AG09309 (cell line): ENCODE results near the gene IQCM.
A peak's percentile ranks its signal among the peaks of the same experiment; 100 is the strongest.

Experiments used
- DNase-seq: peaks from one replicate; pipeline ENCODE4 v3.0.0-alpha.2; 2010; ENCODE audit warnings: low read depth
- H3K4me3 ChIP-seq: 2 replicates; pipeline ENCODE4 v1.5.1; 2011; ENCODE audit warnings: mild to moderate bottlenecking, low read depth, low read length, moderate library complexity; ENCODE audit not compliant: control insufficient read depth
- CTCF ChIP-seq: IDR thresholded peaks from 2 replicates; pipeline ENCODE4 v1.5.1; 2011; ENCODE audit warnings: mild to moderate bottlenecking, low read depth, low read length, inconsistent platforms; ENCODE audit not compliant: insufficient read depth, control insufficient read depth; ENCODE audit errors: missing control alignments

IQCM gene

GRCh38 chr4:149409555-149409962, 406.1 kb downstream of the IQCM start:
- TF ChIP-seq CTCF = no peak
- H3K4me3 ChIP-seq = no peak overlapping the region
- no peak for DNase-seq

- DNase-seq = peak; percentile 46
- H3K4me3 ChIP-seq = no peak overlapping the region
- TF ChIP-seq CTCF = no peak
These were observed 406.5 kb downstream of the IQCM start for GRCh38 chr4:149409146-149409545.

GRCh38 chr4:149404143-149404542, 411.5 kb downstream of the IQCM start:
- no peak for TF ChIP-seq CTCF
- no peak for DNase-seq
- no peak overlapping the region for H3K4me3 ChIP-seq

- no peak for DNase-seq
- no peak overlapping the region for H3K4me3 ChIP-seq
- TF ChIP-seq CTCF = no peak
These were observed 412.6 kb downstream of the IQCM start for GRCh38 chr4:149403081-149403480.

- H3K4me3 ChIP-seq = no peak overlapping the region
- DNase-seq = no peak
- TF ChIP-seq CTCF = no peak
These were observed 416.6 kb downstream of the IQCM start for GRCh38 chr4:149398993-149399392.

GRCh38 chr4:149370785-149371420, 444.7 kb downstream of the IQCM start:
- TF ChIP-seq CTCF = peak; percentile 48
- DNase-seq = peak; percentile 53
- no peak overlapping the region for H3K4me3 ChIP-seq
